Prostate gland (tissue), 2 donors: ENCODE measurements around the gene ACD.

ENCODE experiments used
- POLR2A ChIP-seq: fragments of 450-650 bp; IDR thresholded peaks from one replicate; pipeline ENCODE4 v1.6.1; 2016; ENCODE audit warnings: antibody characterized with exemption, mild to moderate bottlenecking
- POLR2AphosphoS5 ChIP-seq: sonication (generic); formaldehyde crosslinking; IDR thresholded peaks from one replicate; pipeline ENCODE4 v1.6.1; 2017; ENCODE audit warnings: antibody characterized with exemption
- TF ChIP-seq, protein P1 (sequence below), 4 experiments: fragments of 200-600 bp in 2 of 4; fragments of 450-650 bp in 2 of 4; sonication (generic) in 2 of 4; IDR thresholded peaks; 1 replicate in 3 of 4; 2 replicates in 1 of 4; pipeline ENCODE4 v1.5.1; 2016 to 2019; ENCODE audit warnings: antibody characterized with exemption in 4 of 4, mild to moderate bottlenecking in 2 of 4, moderate library complexity in 2 of 4

DNA sequence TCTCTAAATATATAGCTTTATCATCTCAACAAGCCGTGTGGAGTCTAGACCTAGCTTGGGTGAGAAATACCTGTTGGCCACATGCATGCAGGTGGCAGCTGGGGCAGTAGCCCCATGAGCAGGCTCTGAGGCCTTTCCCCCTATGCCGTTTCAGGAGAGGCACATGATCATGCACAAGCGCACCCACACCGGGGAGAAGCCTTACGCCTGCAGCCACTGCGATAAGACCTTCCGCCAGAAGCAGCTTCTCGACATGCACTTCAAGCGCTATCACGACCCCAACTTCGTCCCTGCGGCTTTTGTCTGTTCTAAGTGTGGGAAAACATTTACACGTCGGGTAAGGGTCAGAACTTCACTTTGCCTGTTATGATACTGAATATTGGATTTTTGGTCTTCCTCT is 31.8 kb downstream of the ACD start:
- TF ChIP-seq POLR2AphosphoS5 (no peak), POLR2A (no peak)
- TF ChIP-seq, protein P1, sequence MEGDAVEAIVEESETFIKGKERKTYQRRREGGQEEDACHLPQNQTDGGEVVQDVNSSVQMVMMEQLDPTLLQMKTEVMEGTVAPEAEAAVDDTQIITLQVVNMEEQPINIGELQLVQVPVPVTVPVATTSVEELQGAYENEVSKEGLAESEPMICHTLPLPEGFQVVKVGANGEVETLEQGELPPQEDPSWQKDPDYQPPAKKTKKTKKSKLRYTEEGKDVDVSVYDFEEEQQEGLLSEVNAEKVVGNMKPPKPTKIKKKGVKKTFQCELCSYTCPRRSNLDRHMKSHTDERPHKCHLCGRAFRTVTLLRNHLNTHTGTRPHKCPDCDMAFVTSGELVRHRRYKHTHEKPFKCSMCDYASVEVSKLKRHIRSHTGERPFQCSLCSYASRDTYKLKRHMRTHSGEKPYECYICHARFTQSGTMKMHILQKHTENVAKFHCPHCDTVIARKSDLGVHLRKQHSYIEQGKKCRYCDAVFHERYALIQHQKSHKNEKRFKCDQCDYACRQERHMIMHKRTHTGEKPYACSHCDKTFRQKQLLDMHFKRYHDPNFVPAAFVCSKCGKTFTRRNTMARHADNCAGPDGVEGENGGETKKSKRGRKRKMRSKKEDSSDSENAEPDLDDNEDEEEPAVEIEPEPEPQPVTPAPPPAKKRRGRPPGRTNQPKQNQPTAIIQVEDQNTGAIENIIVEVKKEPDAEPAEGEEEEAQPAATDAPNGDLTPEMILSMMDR (IDR thresholded peaks at IDR 0.05), result no peak
